DND-41 (cell line): ENCODE results near the gene SYNE2.

Experiments used
- ATAC-seq: fragments of 200-7000 bp; cut with Tn5 transposase; 3 replicates; pipeline ENCODE4 v1.9.1; 2021; ENCODE audit warnings: low read depth; ENCODE audit not compliant: insufficient read depth
- DNase-seq: peaks from one replicate; pipeline ENCODE4 v3.0.0-alpha.2; 2020
- H2AFZ ChIP-seq: 2 replicates; pipeline ENCODE4 v1.6.0; 2012; ENCODE audit warnings: low read depth, low read length
- H3K27ac ChIP-seq: 2 replicates; pipeline ENCODE4 v1.5.1; 2012; ENCODE audit warnings: low read length, inconsistent platforms
- H3K27me3 ChIP-seq: fragments of 200-600 bp; sonication (generic); 2 replicates; pipeline ENCODE4 v1.6.0; 2012; ENCODE audit warnings: low read length, mild to moderate bottlenecking, inconsistent platforms; ENCODE audit not compliant: insufficient read depth, poor library complexity
- H3K36me3 ChIP-seq: 2 replicates; pipeline ENCODE4 v1.5.1; 2012; ENCODE audit warnings: low read length, inconsistent platforms; ENCODE audit not compliant: insufficient read depth
- H3K4me1 ChIP-seq: 2 replicates; pipeline ENCODE4 v1.5.1; 2012; ENCODE audit warnings: mild to moderate bottlenecking, low read length; ENCODE audit not compliant: insufficient read depth
- H3K4me2 ChIP-seq: 2 replicates; pipeline ENCODE4 v1.6.0; 2012; ENCODE audit warnings: mild to moderate bottlenecking, moderate library complexity, low read length, inconsistent platforms; ENCODE audit not compliant: insufficient read depth
- H3K4me3 ChIP-seq, 2 experiments: fragments of 200-600 bp in 1 of 2; shearing (Covaris generic) in 1 of 2; 2 replicates each; pipeline ENCODE4 v1.5.1; 2012 to 2016; ENCODE audit warnings: inconsistent platforms in 2 of 2, low read length in 2 of 2, mild to moderate bottlenecking in 2 of 2, low read depth in 1 of 2, moderate library complexity in 1 of 2
- H3K79me2 ChIP-seq: 2 replicates; pipeline ENCODE4 v1.6.0; 2012; ENCODE audit warnings: low read length, inconsistent platforms; ENCODE audit not compliant: insufficient read depth
- H3K9ac ChIP-seq: 2 replicates; pipeline ENCODE4 v1.6.0; 2012; ENCODE audit warnings: low read depth, mild to moderate bottlenecking, inconsistent platforms, low read length, moderate library complexity
- H3K9me3 ChIP-seq: 2 replicates; pipeline ENCODE4 v1.5.1; 2012; ENCODE audit warnings: low read length, moderate library complexity, mild to moderate bottlenecking, inconsistent platforms; ENCODE audit not compliant: insufficient read depth, severe bottlenecking
- H4K20me1 ChIP-seq: 2 replicates; pipeline ENCODE4 v1.6.0; 2012; ENCODE audit warnings: low read length; ENCODE audit not compliant: insufficient read depth
- EZH2 ChIP-seq: IDR thresholded peaks from 3 replicates; pipeline ENCODE4 v1.6.1; 2012; ENCODE audit warnings: borderline replicate concordance, low read depth, mild to moderate bottlenecking, moderate library complexity, low read length, inconsistent platforms; ENCODE audit not compliant: severe bottlenecking
- TF ChIP-seq, protein P1 (sequence below): IDR thresholded peaks from 2 replicates; pipeline ENCODE4 v1.5.1; 2012; ENCODE audit warnings: borderline replicate concordance, low read length, moderate library complexity, mild to moderate bottlenecking; ENCODE audit not compliant: poor library complexity, severe bottlenecking; ENCODE audit errors: extremely low read depth

Gene SYNE2

DNA sequence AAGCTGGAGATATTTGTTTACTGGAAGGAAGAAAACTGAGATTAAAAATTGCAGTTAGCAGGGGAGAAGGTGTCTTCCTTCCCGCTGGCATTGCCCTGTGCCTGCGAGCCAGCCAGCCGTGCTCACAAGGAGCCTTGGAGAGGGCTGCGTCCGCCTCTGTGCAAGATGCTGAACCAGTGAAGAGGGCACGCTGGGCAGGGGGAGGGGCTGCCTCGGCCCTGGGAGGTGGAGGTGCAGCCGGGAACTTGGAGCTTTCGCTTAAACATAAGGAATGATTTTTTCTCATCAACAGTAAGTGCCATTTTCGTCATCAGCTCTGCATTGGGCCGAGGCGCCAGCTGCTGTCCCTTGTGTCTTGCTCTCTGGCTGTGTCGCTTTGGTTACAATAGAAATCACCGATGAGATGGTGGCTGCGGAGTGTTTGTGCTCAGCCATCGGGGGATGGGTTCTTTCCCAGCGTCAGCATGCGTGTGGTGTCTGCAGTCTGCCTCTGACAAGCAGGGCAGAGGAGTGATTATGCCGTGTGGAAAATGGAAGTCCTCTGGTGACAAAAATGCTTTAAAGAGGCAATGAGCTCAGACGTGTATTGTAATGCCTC is 344.1 kb downstream of the SYNE2 start:
- H3K9me3 ChIP-seq: no peaks in the 10 kb centered on the region
- no peak overlapping the region for H3K4me2 ChIP-seq
- no peak overlapping the region for H3K27ac ChIP-seq
- H4K20me1 ChIP-seq: no peaks in the 10 kb centered on the region
- H3K79me2 ChIP-seq: no peaks in the 10 kb centered on the region
- H3K9ac ChIP-seq: no peak overlapping the region
- ATAC-seq (no peak), DNase-seq (no peak)
- no peaks in the 10 kb centered on the region for H3K27me3 ChIP-seq
- H3K4me1 ChIP-seq: no peaks in the 10 kb centered on the region
- no peak overlapping the region for H3K4me3 ChIP-seq
- H2AFZ ChIP-seq: no peak overlapping the region
- H3K36me3 ChIP-seq: peaks cover 56% of the 10 kb centered on the region
- TF ChIP-seq, protein P1, sequence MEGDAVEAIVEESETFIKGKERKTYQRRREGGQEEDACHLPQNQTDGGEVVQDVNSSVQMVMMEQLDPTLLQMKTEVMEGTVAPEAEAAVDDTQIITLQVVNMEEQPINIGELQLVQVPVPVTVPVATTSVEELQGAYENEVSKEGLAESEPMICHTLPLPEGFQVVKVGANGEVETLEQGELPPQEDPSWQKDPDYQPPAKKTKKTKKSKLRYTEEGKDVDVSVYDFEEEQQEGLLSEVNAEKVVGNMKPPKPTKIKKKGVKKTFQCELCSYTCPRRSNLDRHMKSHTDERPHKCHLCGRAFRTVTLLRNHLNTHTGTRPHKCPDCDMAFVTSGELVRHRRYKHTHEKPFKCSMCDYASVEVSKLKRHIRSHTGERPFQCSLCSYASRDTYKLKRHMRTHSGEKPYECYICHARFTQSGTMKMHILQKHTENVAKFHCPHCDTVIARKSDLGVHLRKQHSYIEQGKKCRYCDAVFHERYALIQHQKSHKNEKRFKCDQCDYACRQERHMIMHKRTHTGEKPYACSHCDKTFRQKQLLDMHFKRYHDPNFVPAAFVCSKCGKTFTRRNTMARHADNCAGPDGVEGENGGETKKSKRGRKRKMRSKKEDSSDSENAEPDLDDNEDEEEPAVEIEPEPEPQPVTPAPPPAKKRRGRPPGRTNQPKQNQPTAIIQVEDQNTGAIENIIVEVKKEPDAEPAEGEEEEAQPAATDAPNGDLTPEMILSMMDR: no peak
- TF ChIP-seq EZH2: no peak

DNA sequence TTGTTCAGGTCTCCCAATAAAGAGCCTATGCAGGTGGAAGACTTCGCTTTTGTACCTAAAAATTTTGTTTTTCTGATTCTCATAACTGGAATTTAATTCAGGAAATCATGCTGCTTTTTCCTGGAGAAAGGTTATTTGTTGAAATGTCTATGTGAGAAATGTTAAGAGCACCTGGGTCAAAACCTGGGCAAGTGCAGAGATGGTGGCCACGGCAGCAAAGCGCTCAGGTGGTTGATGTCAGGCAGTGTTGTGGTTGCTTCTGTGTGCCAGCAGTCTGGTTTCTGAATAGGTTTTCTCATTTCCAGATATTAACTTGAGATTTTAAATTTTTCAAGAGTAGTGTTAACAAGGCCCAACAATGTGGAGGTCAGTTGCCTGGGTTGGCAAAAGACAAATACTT is 345.2 kb downstream of the SYNE2 start:
- H2AFZ ChIP-seq: no peak overlapping the region
- no peak overlapping the region for H3K27ac ChIP-seq
- no peak overlapping the region for H3K4me2 ChIP-seq
- H3K4me1 ChIP-seq: no peaks in the 10 kb centered on the region
- H4K20me1 ChIP-seq: no peaks in the 10 kb centered on the region
- DNase-seq (no peak), ATAC-seq (no peak)
- no peak overlapping the region for H3K4me3 ChIP-seq
- peaks cover 57% of the 10 kb centered on the region for H3K36me3 ChIP-seq
- no peak overlapping the region for H3K9ac ChIP-seq
- H3K9me3 ChIP-seq: no peaks in the 10 kb centered on the region
- H3K27me3 ChIP-seq: no peaks in the 10 kb centered on the region
- no peak for TF ChIP-seq EZH2
- TF ChIP-seq, protein P1: no peak
- H3K79me2 ChIP-seq: no peaks in the 10 kb centered on the region

DNA sequence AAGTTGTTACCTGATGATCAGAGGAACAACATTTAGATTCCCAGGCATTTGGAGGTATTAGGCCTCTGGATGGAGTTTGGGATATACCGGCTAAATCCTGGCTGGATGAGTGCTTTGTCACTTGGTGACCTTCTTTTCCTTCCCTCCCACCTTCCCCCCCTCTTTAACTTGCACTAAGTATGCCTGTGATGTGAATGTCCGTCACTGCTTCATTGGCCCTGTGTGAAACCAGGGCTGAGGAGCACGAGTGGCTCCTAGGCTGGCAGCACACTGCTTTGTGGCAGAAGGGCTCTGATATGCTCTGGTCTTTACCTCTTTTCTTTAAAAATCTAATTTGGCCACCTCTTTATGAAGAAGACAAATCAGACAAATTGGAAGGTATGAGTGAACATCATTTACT is 345.7 kb downstream of the SYNE2 start:
- Histone ChIP-seq H3K79me2 (no peaks in the 10 kb centered on the region), H3K4me1 (no peaks in the 10 kb centered on the region), H3K36me3 (peaks cover 58% of the 10 kb centered on the region), H3K9me3 (no peaks in the 10 kb centered on the region), H3K4me2 (no peak overlapping the region), H3K27me3 (no peaks in the 10 kb centered on the region), H3K9ac (no peak overlapping the region), H2AFZ (no peak overlapping the region), H4K20me1 (no peaks in the 10 kb centered on the region), H3K4me3 (no peak overlapping the region), H3K27ac (no peak overlapping the region)
- no peak for DNase-seq
- no peak for ATAC-seq
- TF ChIP-seq, protein P1: no peak
- no peak for TF ChIP-seq EZH2
